GM19351 (cell line): ENCODE measurements around the gene CYP20A1.
"Not testable (repeated sequence)": the region's sequence is repeated elsewhere in the genome, so short reads cannot be mapped to it uniquely, and the experiment has no call there.

Experiments
- ATAC-seq: cut with Tn5 transposase; IDR thresholded peaks from one replicate; pipeline ENCODE4 v1.9.1; 2021; ENCODE audit warnings: mild to moderate bottlenecking, moderate library complexity; ENCODE audit not compliant: unreplicated experiment

The CYP20A1 gene

GRCh38 chr2:203279288-203279687, 40.5 kb downstream of the CYP20A1 start:
- ATAC-seq: no peak

- no peak for ATAC-seq
These were observed 41.7 kb downstream of the CYP20A1 start for GRCh38 chr2:203280428-203281064.

GRCh38 chr2:203282101-203282500, 43.3 kb downstream of the CYP20A1 start:
- ATAC-seq: no peak

GRCh38 chr2:203286532-203286931, 47.7 kb downstream of the CYP20A1 start:
- ATAC-seq: no peak

GRCh38 chr2:203301667-203302066, 62.8 kb downstream of the CYP20A1 start:
- ATAC-seq: no peak

- not testable (repeated sequence) for ATAC-seq
These were observed 63.8 kb downstream of the CYP20A1 start for GRCh38 chr2:203302586-203302985.

GRCh38 chr2:203310688-203311436, 72.0 kb downstream of the CYP20A1 start:
- no peak for ATAC-seq

GRCh38 chr2:203326356-203326755, 87.5 kb downstream of the CYP20A1 start:
- no peak for ATAC-seq

- no peak for ATAC-seq
These were observed 88.7 kb downstream of the CYP20A1 start for GRCh38 chr2:203327582-203327900.

GRCh38 chr2:203327901-203328759, 89.3 kb downstream of the CYP20A1 start, which contains the start of gene ABI2:
ABI2 (plus strand) TSS chr2:203328394; CDS start chr2:203328515, 121 bp downstream.
- peak; percentile 48 for ATAC-seq

GRCh38 chr2:203328760-203329540, 90.1 kb downstream of the CYP20A1 start:
- ATAC-seq: peak; percentile 62

GRCh38 chr2:203330434-203330833, 91.6 kb downstream of the CYP20A1 start:
- no peak for ATAC-seq

GRCh38 chr2:203338322-203338721, 99.5 kb downstream of the CYP20A1 start:
- ATAC-seq: no peak

GRCh38 chr2:203340791-203341487, 102.1 kb downstream of the CYP20A1 start:
- ATAC-seq: no peak

- ATAC-seq: no peak
These were observed 103.0 kb downstream of the CYP20A1 start for GRCh38 chr2:203341741-203342310.

- not testable (repeated sequence) for ATAC-seq
These were observed 103.6 kb downstream of the CYP20A1 start for GRCh38 chr2:203342374-203342773.

GRCh38 chr2:203344667-203345066, 105.8 kb downstream of the CYP20A1 start:
- no peak for ATAC-seq

GRCh38 chr2:203346612-203347011, 107.8 kb downstream of the CYP20A1 start:
- no peak for ATAC-seq

- ATAC-seq: no peak
These were observed 108.6 kb downstream of the CYP20A1 start for GRCh38 chr2:203347375-203347774.
